Osteocyte (in vitro differentiated cells): ENCODE data around the gene AMZ1. TPM values are rescaled to one million over a fixed set of nuclear protein-coding genes. Genes with fewer than 3 reads are reported as not detected.

Source experiments
- DNase-seq: peaks from one replicate; pipeline ENCODE4 v3.0.0; 2021; ENCODE audit warnings: mixed read lengths; ENCODE audit not compliant: unreplicated experiment; ENCODE audit errors: extremely low spot score
- H3K27ac Mint-ChIP-seq: one replicate; pipeline ENCODE4 v1.8.0; 2021; ENCODE audit warnings: mild to moderate bottlenecking, mixed read lengths; ENCODE audit not compliant: unreplicated experiment
- H3K27me3 Mint-ChIP-seq: one replicate; pipeline ENCODE4 v1.8.0; 2021; ENCODE audit warnings: mixed read lengths; ENCODE audit not compliant: unreplicated experiment
- H3K36me3 Mint-ChIP-seq: one replicate; pipeline ENCODE4 v1.8.0; 2021; ENCODE audit warnings: mixed read lengths; ENCODE audit not compliant: unreplicated experiment
- H3K4me1 Mint-ChIP-seq: one replicate; pipeline ENCODE4 v1.8.0; 2021; ENCODE audit warnings: mixed read lengths; ENCODE audit not compliant: unreplicated experiment
- H3K4me3 Mint-ChIP-seq: one replicate; pipeline ENCODE4 v1.8.0; 2021; ENCODE audit warnings: mild to moderate bottlenecking, moderate library complexity, mixed read lengths; ENCODE audit not compliant: unreplicated experiment
- H3K9me3 Mint-ChIP-seq: one replicate; pipeline ENCODE4 v1.8.0; 2021; ENCODE audit warnings: mixed read lengths; ENCODE audit not compliant: unreplicated experiment
- CTCF ChIP-seq: fragments of 200-600 bp; sonication (generic); IDR thresholded peaks from 2 replicates; pipeline ENCODE4 v1.5.0; 2021; ENCODE audit warnings: antibody characterized with exemption, mild to moderate bottlenecking, moderate library complexity
- total RNA-seq: library from RNA; stranded (reverse); gene quantifications from 2 replicates; pipeline ENCODE4 v1.2.1, GENCODE V29; 2021

The AMZ1 gene
- total RNA-seq, 1 donor from 2014 or later, result 5.8 TPM

- H3K4me1 Mint-ChIP-seq, result no peaks in the 10 kb centered on the region
- TF ChIP-seq CTCF, result no peak
- no peak overlapping the region for H3K27ac Mint-ChIP-seq
- no peaks in the 10 kb centered on the region for H3K9me3 Mint-ChIP-seq
- DNase-seq, result no peak
- no peaks in the 10 kb centered on the region for H3K27me3 Mint-ChIP-seq
- no peaks in the 10 kb centered on the region for H3K36me3 Mint-ChIP-seq
- no peak overlapping the region for H3K4me3 Mint-ChIP-seq
Measured at GRCh38 chr7:2705371-2706096, 17.5 kb downstream of the AMZ1 start.

- DNase-seq, result no peak
- H3K36me3 Mint-ChIP-seq, result peaks cover 4% of the 10 kb centered on the region
- no peaks in the 10 kb centered on the region for H3K27me3 Mint-ChIP-seq
- TF ChIP-seq CTCF, result no peak
- no peaks in the 10 kb centered on the region for H3K9me3 Mint-ChIP-seq
- H3K27ac Mint-ChIP-seq, result no peak overlapping the region
- no peak overlapping the region for H3K4me3 Mint-ChIP-seq
- H3K4me1 Mint-ChIP-seq, result no peaks in the 10 kb centered on the region
Measured at GRCh38 chr7:2706685-2707126, 18.7 kb downstream of the AMZ1 start.

GRCh38 chr7:2707481-2707880 lies 19.5 kb downstream of the AMZ1 start:
- Mint-ChIP-seq H3K9me3 (no peaks in the 10 kb centered on the region), H3K27ac (no peak overlapping the region), H3K4me3 (no peak overlapping the region), H3K27me3 (no peaks in the 10 kb centered on the region), H3K4me1 (peaks cover 2% of the 10 kb centered on the region), H3K36me3 (peaks cover 4% of the 10 kb centered on the region)
- no peak for TF ChIP-seq CTCF
- DNase-seq, result no peak

- DNase-seq, result no peak
- no peak overlapping the region for H3K4me3 Mint-ChIP-seq
- H3K9me3 Mint-ChIP-seq, result no peaks in the 10 kb centered on the region
- no peak overlapping the region for H3K27ac Mint-ChIP-seq
- no peak for TF ChIP-seq CTCF
- H3K36me3 Mint-ChIP-seq, result peaks cover 4% of the 10 kb centered on the region
- peaks cover 2% of the 10 kb centered on the region for H3K4me1 Mint-ChIP-seq
- H3K27me3 Mint-ChIP-seq, result no peaks in the 10 kb centered on the region
Measured at GRCh38 chr7:2708041-2708440, 20.0 kb downstream of the AMZ1 start.

- Mint-ChIP-seq H3K36me3 (peaks cover 4% of the 10 kb centered on the region), H3K4me1 (peaks cover 6% of the 10 kb centered on the region), H3K27me3 (no peaks in the 10 kb centered on the region), H3K9me3 (no peaks in the 10 kb centered on the region), H3K4me3 (no peak overlapping the region), H3K27ac (no peak overlapping the region)
- TF ChIP-seq CTCF, result no peak
- no peak for DNase-seq
Measured at GRCh38 chr7:2708547-2709310, 20.7 kb downstream of the AMZ1 start.
